NB4 (cell line): ENCODE results near the gene IL1RL2.

Source experiments
- DNase-seq: peaks from one replicate; pipeline ENCODE4 v3.0.0; 2010; ENCODE audit warnings: low read depth
- H3K4me3 ChIP-seq: one replicate; pipeline ENCODE4 v1.5.1; 2011; ENCODE audit warnings: mild to moderate bottlenecking, low read depth, low read length, moderate library complexity
- MAX ChIP-seq: IDR thresholded peaks from 2 replicates; pipeline ENCODE4 v1.6.1; 2011; ENCODE audit warnings: low read depth, low read length
- MYC ChIP-seq: IDR thresholded peaks from 2 replicates; pipeline ENCODE4 v1.6.1; 2011; ENCODE audit warnings: low read depth, low read length
- POLR2A ChIP-seq: IDR thresholded peaks from 2 replicates; pipeline ENCODE4 v1.6.1; 2011; ENCODE audit warnings: mild to moderate bottlenecking; ENCODE audit not compliant: insufficient read length; ENCODE audit errors: extremely low read depth
- TF ChIP-seq, protein P1 (sequence below): IDR thresholded peaks from one replicate; pipeline ENCODE4 v1.5.1; 2012; ENCODE audit warnings: low read depth, low read length

IL1RL2 gene

GRCh38 chr2:102268510-102269199, 81.8 kb downstream of the IL1RL2 start:
- no peak for TF ChIP-seq MYC
- no peak for TF ChIP-seq MAX
- no peak for TF ChIP-seq POLR2A
- TF ChIP-seq, protein P1, sequence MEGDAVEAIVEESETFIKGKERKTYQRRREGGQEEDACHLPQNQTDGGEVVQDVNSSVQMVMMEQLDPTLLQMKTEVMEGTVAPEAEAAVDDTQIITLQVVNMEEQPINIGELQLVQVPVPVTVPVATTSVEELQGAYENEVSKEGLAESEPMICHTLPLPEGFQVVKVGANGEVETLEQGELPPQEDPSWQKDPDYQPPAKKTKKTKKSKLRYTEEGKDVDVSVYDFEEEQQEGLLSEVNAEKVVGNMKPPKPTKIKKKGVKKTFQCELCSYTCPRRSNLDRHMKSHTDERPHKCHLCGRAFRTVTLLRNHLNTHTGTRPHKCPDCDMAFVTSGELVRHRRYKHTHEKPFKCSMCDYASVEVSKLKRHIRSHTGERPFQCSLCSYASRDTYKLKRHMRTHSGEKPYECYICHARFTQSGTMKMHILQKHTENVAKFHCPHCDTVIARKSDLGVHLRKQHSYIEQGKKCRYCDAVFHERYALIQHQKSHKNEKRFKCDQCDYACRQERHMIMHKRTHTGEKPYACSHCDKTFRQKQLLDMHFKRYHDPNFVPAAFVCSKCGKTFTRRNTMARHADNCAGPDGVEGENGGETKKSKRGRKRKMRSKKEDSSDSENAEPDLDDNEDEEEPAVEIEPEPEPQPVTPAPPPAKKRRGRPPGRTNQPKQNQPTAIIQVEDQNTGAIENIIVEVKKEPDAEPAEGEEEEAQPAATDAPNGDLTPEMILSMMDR, result no peak
- DNase-seq, result no peak
- H3K4me3 ChIP-seq, result no peak overlapping the region

GRCh38 chr2:102269200-102269524, 82.3 kb downstream of the IL1RL2 start:
- H3K4me3 ChIP-seq, result no peak overlapping the region
- DNase-seq, result no peak
- TF ChIP-seq, protein P1, result no peak
- TF ChIP-seq POLR2A (no peak), MYC (no peak), MAX (no peak)

DNA sequence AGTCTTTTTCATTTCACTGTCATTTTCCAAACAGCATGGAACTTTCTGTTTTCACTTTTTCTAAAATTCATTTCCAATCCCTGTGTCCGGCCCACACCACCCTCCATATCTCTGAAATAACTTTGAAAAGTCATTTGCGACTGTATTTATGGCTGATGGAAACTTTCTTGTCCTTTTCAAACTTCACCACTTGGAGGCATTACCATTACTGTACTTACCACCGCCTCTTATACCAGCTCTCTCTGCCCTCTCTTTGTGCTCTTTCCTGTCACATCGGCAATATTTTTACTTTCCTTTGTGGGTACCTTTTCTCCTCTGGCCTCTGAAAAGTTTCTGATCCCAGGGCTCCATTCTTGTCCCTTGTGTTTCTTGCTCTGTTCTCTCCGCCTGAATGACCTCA, 85.0 kb downstream of the IL1RL2 start:
- no peak overlapping the region for H3K4me3 ChIP-seq
- no peak for DNase-seq
- no peak for TF ChIP-seq MAX
- TF ChIP-seq, protein P1, result no peak
- TF ChIP-seq POLR2A, result no peak
- TF ChIP-seq MYC, result no peak

- H3K4me3 ChIP-seq, result no peak overlapping the region
- DNase-seq, result no peak
- TF ChIP-seq MYC, result no peak
Measured at GRCh38 chr2:102273619-102274211, 86.9 kb downstream of the IL1RL2 start.

DNA sequence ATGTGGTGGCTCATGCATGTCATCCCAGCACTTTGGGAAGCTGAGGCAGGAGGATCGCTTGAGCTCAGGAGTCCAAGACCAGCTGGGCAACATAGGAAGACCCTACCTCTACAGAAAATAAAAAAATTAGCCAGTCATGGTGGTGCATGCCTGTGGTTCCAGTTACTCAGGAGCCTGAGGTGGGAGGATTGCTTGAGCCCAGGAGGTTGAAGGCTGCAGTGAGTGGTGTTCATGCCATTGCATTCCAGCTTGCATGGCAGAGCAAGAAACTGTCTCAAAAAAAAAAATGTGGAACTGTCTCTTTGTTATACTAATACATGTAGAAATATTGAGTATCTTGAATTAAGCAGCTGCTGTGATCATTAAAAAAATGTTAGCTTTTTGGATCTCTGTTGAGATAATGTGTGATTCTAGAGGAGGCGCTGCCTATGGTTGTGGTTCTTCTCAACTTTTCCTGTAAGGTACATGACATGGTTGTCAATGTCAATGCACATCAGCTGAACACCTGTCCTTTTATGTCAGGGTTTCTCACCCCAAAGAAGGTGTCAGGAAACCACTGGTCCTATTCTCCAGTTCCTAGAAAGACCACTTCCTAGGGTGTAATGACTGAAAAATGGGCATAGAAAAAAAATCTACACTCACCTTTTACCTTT, 89.9 kb downstream of the IL1RL2 start:
- no peak for DNase-seq
- TF ChIP-seq POLR2A (no peak), MYC (no peak), MAX (no peak)
- TF ChIP-seq, protein P1, result no peak
- H3K4me3 ChIP-seq, result no peak overlapping the region

- DNase-seq, result no peak
- H3K4me3 ChIP-seq, result no peak overlapping the region
- TF ChIP-seq MYC (no peak), MAX (no peak), POLR2A (no peak)
- TF ChIP-seq, protein P1, result no peak
Measured at GRCh38 chr2:102277202-102277700, 90.4 kb downstream of the IL1RL2 start.
